GM08714 (cell line): ENCODE data around the gene CDKN1C.

Source experiments
- H3K4me3 ChIP-seq: fragments of 200-500 bp; sonication (Bioruptor generic); 2 replicates; pipeline ENCODE4 v1.5.1; 2014; ENCODE audit warnings: mild to moderate bottlenecking, low read length, inconsistent platforms
- ZNF274 ChIP-seq: IDR thresholded peaks from 2 replicates; pipeline ENCODE4 v1.6.1; 2012; ENCODE audit warnings: mild to moderate bottlenecking, low read depth, low read length

Gene CDKN1C

DNA sequence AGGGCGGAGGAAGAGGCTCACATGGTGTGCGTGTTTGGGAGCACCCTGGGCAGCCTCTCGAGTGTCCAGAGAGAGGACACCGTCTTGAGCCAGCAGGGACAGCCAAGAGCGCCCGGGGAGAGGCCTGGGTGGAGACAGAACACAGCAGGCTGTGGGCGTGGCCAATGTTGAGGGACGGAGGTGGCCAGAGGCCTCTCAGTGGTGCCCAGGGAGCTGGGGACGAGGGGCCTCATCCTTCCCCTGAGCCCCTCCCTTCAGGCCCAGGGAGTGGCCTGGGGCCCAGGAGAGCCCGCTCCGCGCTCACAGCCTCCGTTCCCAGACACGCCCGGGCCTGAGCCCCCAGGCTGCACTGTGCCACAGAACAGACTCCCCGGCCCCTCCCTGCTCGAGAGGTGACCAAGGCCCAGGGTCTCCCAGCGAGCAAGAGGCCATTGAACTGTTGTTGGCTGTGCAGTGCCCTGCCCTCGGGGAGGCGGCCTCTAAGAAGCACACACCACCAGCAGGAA is 48.4 kb downstream of the CDKN1C start:
- H3K4me3 ChIP-seq: no peak overlapping the region
- no peak for TF ChIP-seq ZNF274

DNA sequence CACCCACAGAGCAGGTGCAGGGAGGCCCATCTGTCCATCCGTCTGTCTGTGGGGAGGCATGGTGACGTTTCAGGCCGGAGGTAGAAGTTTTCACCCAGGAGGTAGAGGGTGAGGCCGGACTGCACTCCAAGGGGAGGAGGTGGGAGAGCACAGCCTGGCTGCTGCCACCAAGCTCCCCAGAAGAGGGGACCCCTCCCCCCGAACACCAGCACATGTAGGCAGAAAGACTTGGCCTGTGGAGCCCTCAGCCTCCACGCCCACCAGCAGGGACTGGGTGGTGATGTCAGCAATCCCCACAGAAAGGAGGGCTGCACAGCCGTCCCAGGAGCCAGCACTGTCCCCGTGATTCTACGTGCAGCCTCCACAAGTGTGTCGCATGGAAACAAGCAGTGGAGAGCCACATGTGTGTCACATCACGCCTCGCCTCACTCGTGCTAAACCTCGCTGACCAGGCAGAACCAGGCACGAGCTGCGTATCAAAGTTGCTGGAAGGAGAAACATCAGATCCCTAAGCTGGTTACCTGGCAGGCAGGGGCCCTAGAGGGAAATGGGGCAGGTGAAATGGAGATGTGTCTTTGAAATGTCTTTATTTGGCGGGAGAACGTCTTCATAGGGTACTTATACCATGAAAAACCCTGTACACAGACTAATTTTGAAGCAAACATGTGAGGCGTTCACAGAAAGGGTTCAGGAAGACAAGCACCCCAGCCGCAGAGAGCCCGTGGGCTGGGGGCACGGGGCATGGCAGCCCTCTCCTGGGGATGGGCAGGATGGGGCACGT is 49.1 kb downstream of the CDKN1C start:
- no peak overlapping the region for H3K4me3 ChIP-seq

GRCh38 chr11:2835751-2836150 is 49.8 kb downstream of the CDKN1C start:
- no peak overlapping the region for H3K4me3 ChIP-seq
- no peak for TF ChIP-seq ZNF274

More for the DNA sequence above, 49.1 kb downstream of the CDKN1C start:
- no peak for TF ChIP-seq ZNF274

- H3K4me3 ChIP-seq: no peak overlapping the region
- no peak for TF ChIP-seq ZNF274
Measured at GRCh38 chr11:2835296-2835695, 50.3 kb downstream of the CDKN1C start.

DNA sequence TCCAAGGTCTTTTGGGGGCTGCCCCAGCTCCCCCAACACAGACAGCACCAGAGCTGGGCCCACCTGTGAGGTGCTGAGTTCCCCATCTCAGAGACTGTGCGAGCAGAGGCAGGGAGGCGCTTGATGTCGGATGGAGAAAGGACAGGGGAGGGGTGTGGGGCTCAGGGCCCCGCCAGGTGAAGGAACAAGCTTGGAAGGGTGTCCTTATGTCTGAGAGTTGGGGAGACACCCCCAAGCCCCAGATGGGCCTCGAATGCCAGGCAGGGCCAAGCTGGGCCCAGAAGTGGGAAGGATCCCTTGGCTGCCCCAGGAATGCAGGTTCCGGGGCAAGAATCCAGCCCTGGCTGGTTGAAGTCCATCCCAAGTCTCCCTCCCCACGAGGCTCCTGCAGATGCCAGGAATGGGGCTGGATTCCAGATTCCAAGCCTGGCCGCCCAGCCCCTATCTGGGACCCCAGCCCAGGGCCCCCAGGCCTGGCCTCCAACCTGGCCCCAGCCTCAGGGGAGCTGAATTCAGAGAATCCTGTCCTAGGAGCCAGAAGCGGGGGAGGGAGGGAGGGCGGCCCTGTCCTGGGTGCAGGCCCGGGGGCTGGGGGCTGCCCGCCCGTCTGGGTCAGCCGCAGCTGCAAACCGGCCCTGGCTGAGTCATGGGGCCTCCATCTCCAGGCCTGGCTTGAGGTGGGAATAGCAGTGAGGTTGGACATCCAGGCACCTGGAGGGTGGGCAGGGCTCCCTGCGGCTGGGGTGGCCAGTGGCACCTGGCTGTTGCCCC is 50.9 kb downstream of the CDKN1C start:
- TF ChIP-seq ZNF274: no peak
- H3K4me3 ChIP-seq: no peak overlapping the region

DNA sequence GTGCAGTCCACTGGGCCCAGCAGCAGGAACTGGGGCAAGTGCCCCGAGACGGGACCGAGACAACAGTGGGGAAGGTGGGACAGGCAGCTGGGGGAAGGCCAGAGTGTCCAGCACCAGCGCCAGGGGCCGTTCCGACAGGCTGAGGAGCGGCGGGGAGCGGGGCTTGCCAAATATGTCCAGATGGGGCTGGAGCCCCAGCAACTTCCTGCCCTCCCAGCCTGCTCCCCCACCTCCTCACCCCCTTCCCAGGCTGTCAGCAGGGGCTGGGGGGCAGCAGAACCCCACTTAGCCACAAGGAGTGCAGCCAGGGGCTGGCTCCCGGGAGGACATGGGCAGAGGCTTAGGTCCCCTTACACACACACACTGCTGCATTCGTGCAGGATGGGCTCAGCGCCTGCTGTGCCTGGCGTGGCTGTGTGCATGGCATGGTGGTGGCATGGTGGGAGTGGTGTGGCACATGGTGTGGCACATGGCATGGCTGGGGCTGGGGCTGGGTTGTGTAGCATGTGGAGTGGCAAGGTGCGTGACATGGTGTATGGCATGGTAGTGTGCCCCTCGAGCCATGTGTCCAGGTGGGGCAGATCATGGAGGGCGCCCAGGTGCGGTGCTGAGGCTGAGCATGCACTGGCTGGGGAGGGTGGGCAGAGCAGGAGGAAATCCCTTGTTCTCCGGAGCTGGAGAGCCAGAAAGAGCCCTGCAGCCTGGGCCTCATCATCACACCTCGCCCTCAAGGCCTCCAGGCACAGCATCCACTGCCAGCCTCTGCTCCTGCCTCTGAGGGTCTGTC is 51.7 kb downstream of the CDKN1C start:
- no peak overlapping the region for H3K4me3 ChIP-seq
- no peak for TF ChIP-seq ZNF274
